Neural progenitor cell (in vitro differentiated cells): ENCODE measurements around the gene PHF12. TPM values are rescaled to one million over a fixed set of nuclear protein-coding genes. Genes with fewer than 3 reads are reported as not detected.
A peak's percentile ranks its signal among the peaks of the same experiment; 100 is the strongest.
"Not testable (repeated sequence)": the region's sequence is repeated elsewhere in the genome, so short reads cannot be mapped to it uniquely, and the experiment has no call there.

Experiments used
- DNase-seq: peaks from one replicate; pipeline ENCODE4 v3.0.0-alpha.2; 2016; ENCODE audit warnings: low spot score
- H2AFZ ChIP-seq: fragments of 200-600 bp; sonication (generic); replicated peaks from 2 replicates; pipeline ENCODE4 v1.6.1; 2016; ENCODE audit warnings: antibody characterized with exemption
- H3F3A ChIP-seq: fragments of 200-600 bp; sonication (generic); 2 replicates; pipeline ENCODE4 v1.6.1; 2016; ENCODE audit warnings: antibody characterized with exemption, low read depth
- H3K27ac ChIP-seq: fragments of 200-600 bp; sonication (generic); 2 replicates; pipeline ENCODE4 v1.5.1; 2016; ENCODE audit warnings: mild to moderate bottlenecking
- H3K27me3 ChIP-seq: fragments of 200-600 bp; sonication (generic); 2 replicates; pipeline ENCODE4 v1.6.1; 2016; ENCODE audit warnings: mild to moderate bottlenecking, moderate library complexity
- H3K36me3 ChIP-seq: fragments of 200-600 bp; sonication (generic); 2 replicates; pipeline ENCODE4 v1.5.1; 2016
- H3K4me1 ChIP-seq: fragments of 200-600 bp; sonication (generic); 2 replicates; pipeline ENCODE4 v1.6.1; 2016; ENCODE audit warnings: mixed run types
- H3K4me2 ChIP-seq: fragments of 200-600 bp; sonication (generic); 2 replicates; pipeline ENCODE4 v1.6.1; 2016
- H3K4me3 ChIP-seq: fragments of 200-600 bp; sonication (generic); 2 replicates; pipeline ENCODE4 v1.5.1; 2016
- H3K79me2 ChIP-seq: fragments of 200-600 bp; sonication (generic); 2 replicates; pipeline ENCODE4 v1.6.1; 2016; ENCODE audit warnings: low read depth
- H3K9ac ChIP-seq: fragments of 200-600 bp; sonication (generic); 2 replicates; pipeline ENCODE4 v1.6.1; 2016
- H3K9me3 ChIP-seq: fragments of 200-600 bp; sonication (generic); 2 replicates; pipeline ENCODE4 v1.5.1; 2016; ENCODE audit warnings: low read depth
- H4K20me1 ChIP-seq: fragments of 200-600 bp; sonication (generic); 2 replicates; pipeline ENCODE4 v1.6.1; 2016; ENCODE audit warnings: low read depth
- H3K27ac Mint-ChIP-seq: 3 replicates; pipeline ENCODE4 v1.8.0; 2021; ENCODE audit warnings: mixed read lengths
- H3K27me3 Mint-ChIP-seq: 2 replicates; pipeline ENCODE4 v1.8.0; 2022; ENCODE audit warnings: low read depth, mild to moderate bottlenecking, inconsistent platforms, moderate library complexity, mixed read lengths; ENCODE audit not compliant: insufficient read depth
- H3K36me3 Mint-ChIP-seq: 3 replicates; pipeline ENCODE4 v1.8.0; 2021; ENCODE audit warnings: mixed read lengths
- H3K4me1 Mint-ChIP-seq: 3 replicates; pipeline ENCODE4 v1.8.0; 2021; ENCODE audit warnings: mixed read lengths
- H3K4me3 Mint-ChIP-seq: 3 replicates; pipeline ENCODE4 v1.8.0; 2021; ENCODE audit warnings: mild to moderate bottlenecking, moderate library complexity, mixed read lengths
- H3K9me3 Mint-ChIP-seq: 3 replicates; pipeline ENCODE4 v1.8.0; 2020; ENCODE audit warnings: mixed read lengths
- EZH2 ChIP-seq: fragments of 200-600 bp; sonication (generic); IDR thresholded peaks from 2 replicates; pipeline ENCODE4 v1.6.1; 2017; ENCODE audit warnings: antibody characterized with exemption, mild to moderate bottlenecking, moderate library complexity
- EZH2phosphoT487 ChIP-seq: fragments of 200-600 bp; sonication (generic); IDR thresholded peaks from 2 replicates; pipeline ENCODE4 v1.6.1; 2017; ENCODE audit warnings: antibody characterized with exemption
- total RNA-seq: library from RNA; depleted of rRNA; stranded (reverse); fragments of >200 nt; gene quantifications from 2 replicates; pipeline ENCODE4 v1.2.3, GENCODE V29; 2015; ENCODE audit warnings: low replicate concordance
- TF ChIP-seq, protein P1 (sequence below): fragments of 200-600 bp; sonication (generic); IDR thresholded peaks from 2 replicates; pipeline ENCODE4 v1.5.1; 2017; ENCODE audit warnings: antibody characterized with exemption, mild to moderate bottlenecking

Gene PHF12
- total RNA-seq, 1 donor from 2014 or later: 49.1 TPM

DNA sequence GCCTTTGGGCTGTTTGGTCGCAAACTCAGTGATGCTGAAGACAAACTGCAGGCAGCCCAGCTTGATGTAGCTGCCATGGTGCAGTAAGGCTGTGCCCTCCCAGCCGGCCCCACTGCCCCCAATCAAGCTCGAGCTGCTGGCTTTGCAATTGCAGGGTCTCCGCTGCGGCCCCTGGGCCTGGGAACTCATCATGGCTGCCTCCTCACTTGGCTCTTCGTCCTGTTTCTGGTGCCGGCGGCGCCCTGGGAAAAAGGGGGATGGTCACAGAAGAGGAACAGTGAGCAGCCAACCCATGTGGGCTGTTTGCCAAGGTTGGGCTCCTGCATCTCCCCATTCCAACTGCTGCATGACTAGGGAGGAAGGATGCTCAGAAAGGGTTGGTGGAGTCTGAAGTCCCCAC lies 45.0 kb downstream of the PHF12 start:
- no peaks in the 10 kb centered on the region for H3K9me3 Mint-ChIP-seq
- Histone ChIP-seq H3K79me2 (peaks cover 8% of the 10 kb centered on the region), H3F3A (peaks cover 53% of the 10 kb centered on the region), H3K9me3 (no peaks in the 10 kb centered on the region), H3K4me3 (no peak overlapping the region), H3K36me3 (peaks cover 6% of the 10 kb centered on the region), H3K9ac (no peak overlapping the region), H2AFZ (no peak overlapping the region), H3K4me2 (no peak overlapping the region), H3K27me3 (no peaks in the 10 kb centered on the region), H3K27ac (no peak overlapping the region), H4K20me1 (peaks cover 9% of the 10 kb centered on the region), H3K4me1 (no peaks in the 10 kb centered on the region)
- DNase-seq: no peak
- no peak overlapping the region for H3K27ac Mint-ChIP-seq
- H3K4me1 Mint-ChIP-seq: peaks cover 13% of the 10 kb centered on the region
- peaks cover 28% of the 10 kb centered on the region for H3K36me3 Mint-ChIP-seq
- H3K4me3 Mint-ChIP-seq: no peak overlapping the region
- TF ChIP-seq, protein P1, sequence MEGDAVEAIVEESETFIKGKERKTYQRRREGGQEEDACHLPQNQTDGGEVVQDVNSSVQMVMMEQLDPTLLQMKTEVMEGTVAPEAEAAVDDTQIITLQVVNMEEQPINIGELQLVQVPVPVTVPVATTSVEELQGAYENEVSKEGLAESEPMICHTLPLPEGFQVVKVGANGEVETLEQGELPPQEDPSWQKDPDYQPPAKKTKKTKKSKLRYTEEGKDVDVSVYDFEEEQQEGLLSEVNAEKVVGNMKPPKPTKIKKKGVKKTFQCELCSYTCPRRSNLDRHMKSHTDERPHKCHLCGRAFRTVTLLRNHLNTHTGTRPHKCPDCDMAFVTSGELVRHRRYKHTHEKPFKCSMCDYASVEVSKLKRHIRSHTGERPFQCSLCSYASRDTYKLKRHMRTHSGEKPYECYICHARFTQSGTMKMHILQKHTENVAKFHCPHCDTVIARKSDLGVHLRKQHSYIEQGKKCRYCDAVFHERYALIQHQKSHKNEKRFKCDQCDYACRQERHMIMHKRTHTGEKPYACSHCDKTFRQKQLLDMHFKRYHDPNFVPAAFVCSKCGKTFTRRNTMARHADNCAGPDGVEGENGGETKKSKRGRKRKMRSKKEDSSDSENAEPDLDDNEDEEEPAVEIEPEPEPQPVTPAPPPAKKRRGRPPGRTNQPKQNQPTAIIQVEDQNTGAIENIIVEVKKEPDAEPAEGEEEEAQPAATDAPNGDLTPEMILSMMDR: no peak
- TF ChIP-seq EZH2: no peak
- no peak for TF ChIP-seq EZH2phosphoT487
- peaks cover 10% of the 10 kb centered on the region for H3K27me3 Mint-ChIP-seq

DNA sequence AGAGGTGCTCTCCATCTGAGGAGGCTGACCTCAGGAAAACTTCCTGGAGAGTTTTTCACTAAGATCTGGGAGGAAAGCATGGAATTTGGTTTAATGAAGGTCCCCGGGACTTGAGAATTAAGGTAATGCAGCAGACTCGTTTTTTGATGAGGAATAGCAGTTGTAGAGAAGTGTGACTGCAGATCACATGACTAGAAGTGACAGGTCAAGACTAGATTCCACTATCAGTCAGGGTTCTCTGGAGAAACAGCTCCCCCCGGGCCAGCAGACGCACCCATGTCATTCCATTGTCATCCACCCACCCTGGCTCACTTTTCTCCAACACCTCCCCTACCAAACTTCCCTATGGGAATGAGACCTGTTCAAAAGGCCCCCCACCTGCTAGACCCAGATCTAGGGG lies 46.5 kb downstream of the PHF12 start:
- H3K4me3 ChIP-seq: no peak overlapping the region
- no peak overlapping the region for H3K9ac ChIP-seq
- H3K27me3 ChIP-seq: no peaks in the 10 kb centered on the region
- Mint-ChIP-seq H3K9me3 (no peaks in the 10 kb centered on the region), H3K4me3 (no peak overlapping the region), H3K36me3 (peaks cover 28% of the 10 kb centered on the region), H3K4me1 (peaks cover 20% of the 10 kb centered on the region), H3K27ac (no peak overlapping the region), H3K27me3 (peaks cover 10% of the 10 kb centered on the region)
- H3K4me1 ChIP-seq: no peaks in the 10 kb centered on the region
- no peak for DNase-seq
- peaks cover 11% of the 10 kb centered on the region for H3K79me2 ChIP-seq
- H2AFZ ChIP-seq: no peak overlapping the region
- no peak overlapping the region for H3K4me2 ChIP-seq
- TF ChIP-seq EZH2phosphoT487 (no peak), EZH2 (no peak)
- TF ChIP-seq, protein P1: no peak
- peaks cover 53% of the 10 kb centered on the region for H3F3A ChIP-seq
- H3K36me3 ChIP-seq: peaks cover 2% of the 10 kb centered on the region
- no peak overlapping the region for H3K27ac ChIP-seq
- no peaks in the 10 kb centered on the region for H3K9me3 ChIP-seq
- H4K20me1 ChIP-seq: peaks cover 6% of the 10 kb centered on the region

DNA sequence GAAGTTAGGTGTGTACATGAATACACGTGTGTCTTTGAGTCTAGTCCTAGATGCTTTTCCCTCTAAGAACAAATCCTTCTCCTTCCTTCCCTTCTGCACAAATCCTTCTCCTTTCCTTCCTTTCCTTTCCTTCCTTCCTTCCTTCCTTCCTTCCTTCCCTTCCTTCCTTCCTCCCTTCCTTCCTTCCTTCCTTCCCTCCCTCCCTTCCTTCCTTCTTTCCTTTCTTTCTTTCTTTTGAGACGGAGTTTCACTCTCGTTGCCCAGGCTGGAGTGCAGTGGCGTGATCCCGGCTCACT lies 47.8 kb downstream of the PHF12 start:
- H3K27ac ChIP-seq, H3K9me3 Mint-ChIP-seq, H3K4me2 ChIP-seq, H3K9ac ChIP-seq, H3K4me1 ChIP-seq, H2AFZ ChIP-seq, DNase-seq, H3K4me3 ChIP-seq, H3K27me3 Mint-ChIP-seq, H3K9me3 ChIP-seq, H4K20me1 ChIP-seq, H3K36me3 ChIP-seq, H3K27me3 ChIP-seq: not testable (repeated sequence)
- peak overlapping the region; percentile 86 for H3K4me3 Mint-ChIP-seq
- Histone ChIP-seq H3F3A (peaks cover 65% of the 10 kb centered on the region), H3K79me2 (peaks cover 11% of the 10 kb centered on the region)
- peaks cover 29% of the 10 kb centered on the region for H3K36me3 Mint-ChIP-seq
- H3K27ac Mint-ChIP-seq: peak overlapping the region; percentile 16
- peaks cover 20% of the 10 kb centered on the region for H3K4me1 Mint-ChIP-seq

DNA sequence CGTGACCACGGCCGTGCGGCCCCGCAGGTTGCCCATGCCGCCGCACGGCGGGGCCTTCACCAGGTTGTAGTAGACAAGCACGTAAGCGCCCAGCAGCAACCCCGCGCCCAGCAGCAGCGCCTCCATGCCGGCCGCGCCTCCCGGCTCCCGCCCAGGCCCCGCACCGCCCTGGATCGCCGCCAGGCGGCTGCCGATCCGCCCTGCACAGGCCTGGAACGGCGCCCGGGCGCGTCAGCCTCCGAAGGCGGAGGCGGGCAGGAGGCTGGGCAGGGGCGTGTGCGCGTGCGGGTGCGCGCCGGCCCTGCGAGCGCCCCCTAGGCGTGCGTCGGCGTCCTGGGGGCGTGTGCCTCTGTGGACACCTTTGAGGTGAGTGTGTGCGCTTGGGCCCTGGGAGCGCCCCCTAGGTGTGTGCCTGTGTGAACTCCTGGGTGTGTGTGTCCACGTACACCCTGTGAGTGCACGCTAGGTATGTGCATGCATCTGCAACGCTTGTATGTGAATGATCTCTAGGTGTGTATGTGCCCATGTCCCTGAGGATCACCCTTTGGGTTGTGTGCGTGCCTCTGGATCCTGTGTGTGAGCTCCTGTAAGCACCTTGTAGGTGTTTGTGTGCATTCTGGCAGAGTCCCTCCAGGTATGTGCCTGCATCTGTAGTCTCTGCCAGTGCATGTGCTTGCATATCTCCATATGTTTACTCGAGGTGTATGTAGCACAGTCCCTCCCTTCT lies 48.3 kb downstream of the PHF12 start, which contains the start of gene DHRS13:
TSS of gene DHRS13 (minus strand) at position 261 of the 727 bp plus-strand sequence. CDS start at position 126, 135 bp downstream.
- Histone ChIP-seq H2AFZ (peak within 1 kb of the TSS; percentile 95), H3K79me2 (peaks cover 11% of the 10 kb centered on the region), H3K27ac (peak within 1 kb of the TSS; percentile 54), H4K20me1 (peaks cover 6% of the 10 kb centered on the region), H3F3A (peaks cover 70% of the 10 kb centered on the region), H3K4me3 (peak within 1 kb of the TSS; percentile 97), H3K27me3 (no peaks in the 10 kb centered on the region), H3K9me3 (no peaks in the 10 kb centered on the region), H3K9ac (peak within 1 kb of the TSS; percentile 62), H3K4me2 (peak within 1 kb of the TSS; percentile 86), H3K4me1 (peaks cover under 1% of the 10 kb centered on the region), H3K36me3 (no peaks in the 10 kb centered on the region)
- Mint-ChIP-seq H3K4me1 (peaks cover 22% of the 10 kb centered on the region), H3K9me3 (no peaks in the 10 kb centered on the region), H3K27me3 (peaks cover 10% of the 10 kb centered on the region), H3K36me3 (peaks cover 28% of the 10 kb centered on the region), H3K27ac (peak within 1 kb of the TSS; percentile 16), H3K4me3 (peak within 1 kb of the TSS; percentile 86)
- TF ChIP-seq EZH2 (no peak), EZH2phosphoT487 (no peak)
- TF ChIP-seq, protein P1: peak; percentile 90
- peak; percentile 97 for DNase-seq
